ENCODE results near the gene CCDC141.

The CCDC141 gene

DNA sequence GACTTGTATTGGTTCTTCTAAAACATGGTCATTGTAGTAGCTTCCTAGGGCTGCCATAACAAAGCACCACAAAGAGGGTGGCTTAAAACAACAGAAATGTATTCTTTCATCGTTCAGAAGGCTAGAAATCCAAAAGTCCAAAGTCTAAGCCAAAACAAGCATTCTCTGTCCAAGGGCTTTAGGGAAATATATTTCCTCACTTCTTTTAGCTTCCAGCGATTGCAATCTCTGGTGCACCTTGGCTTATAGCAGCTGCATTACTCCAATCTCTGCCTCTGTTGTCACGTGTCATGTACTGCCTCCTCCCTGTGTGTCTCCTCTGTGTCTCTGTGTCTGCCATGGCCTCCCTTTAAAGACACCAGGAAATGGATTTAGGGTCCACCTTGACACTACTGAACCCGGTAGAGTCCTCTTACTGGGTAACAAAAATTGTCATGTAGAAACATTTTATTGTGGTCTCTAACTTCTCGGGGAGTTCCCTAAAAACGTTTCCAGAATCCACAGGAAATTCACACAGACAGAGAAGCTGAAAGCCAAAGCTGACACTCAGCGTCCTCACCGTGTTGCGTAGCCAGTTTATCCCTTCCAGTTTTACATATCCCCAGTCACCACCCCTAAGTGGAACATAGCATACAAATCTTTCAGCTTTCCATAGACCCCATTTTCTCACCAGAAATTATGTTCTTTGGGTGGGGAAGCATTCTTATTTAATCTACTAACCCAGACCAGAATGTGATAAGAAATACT, 222.0 kb downstream of the CCDC141 start:
- no peak for DNase-seq (ENCODE audit: low read depth)

DNA sequence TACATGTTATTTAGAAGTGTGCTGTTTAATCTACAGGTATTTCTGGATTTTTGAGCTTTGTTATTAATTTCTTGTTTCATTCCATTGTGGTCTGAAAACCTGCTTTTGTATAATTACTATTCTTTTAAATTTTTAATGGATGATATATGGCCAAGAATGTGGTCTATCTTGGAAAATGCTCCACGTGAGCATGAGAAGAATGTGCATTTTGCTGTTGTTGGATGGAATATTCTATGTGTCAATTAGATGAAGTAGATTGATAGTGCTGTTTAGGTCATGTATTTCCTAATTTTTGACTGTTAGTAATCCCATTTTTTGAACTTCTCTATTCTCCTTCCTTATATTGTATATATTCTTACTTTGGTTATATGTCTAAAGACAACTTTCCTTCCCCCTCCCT, 222.8 kb downstream of the CCDC141 start:
- no peak for DNase-seq (ENCODE audit: low read depth)

DNA sequence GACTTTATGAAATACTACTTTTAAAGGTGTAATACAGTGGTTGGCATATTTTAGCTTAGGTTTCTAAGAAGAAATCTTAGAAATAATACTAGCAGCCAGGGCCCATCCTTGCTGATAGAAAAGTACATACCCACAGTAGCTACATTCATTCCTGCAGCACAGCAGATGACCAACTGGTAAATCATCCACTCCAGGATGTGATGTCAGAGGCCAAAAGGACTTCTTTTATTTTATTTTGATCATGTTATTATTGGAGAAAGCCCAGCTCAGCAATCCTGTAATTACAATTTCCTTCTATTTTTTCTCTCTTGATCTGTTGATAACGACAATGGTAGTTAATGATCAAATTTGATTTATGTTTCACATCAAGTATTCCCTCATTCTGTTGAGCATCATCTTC, 224.8 kb downstream of the CCDC141 start:
- no peak for DNase-seq (ENCODE audit: low read depth)

GRCh38 chr2:178824181-178824580, 225.8 kb downstream of the CCDC141 start:
- no peak for DNase-seq (ENCODE audit: low read depth)

DNA sequence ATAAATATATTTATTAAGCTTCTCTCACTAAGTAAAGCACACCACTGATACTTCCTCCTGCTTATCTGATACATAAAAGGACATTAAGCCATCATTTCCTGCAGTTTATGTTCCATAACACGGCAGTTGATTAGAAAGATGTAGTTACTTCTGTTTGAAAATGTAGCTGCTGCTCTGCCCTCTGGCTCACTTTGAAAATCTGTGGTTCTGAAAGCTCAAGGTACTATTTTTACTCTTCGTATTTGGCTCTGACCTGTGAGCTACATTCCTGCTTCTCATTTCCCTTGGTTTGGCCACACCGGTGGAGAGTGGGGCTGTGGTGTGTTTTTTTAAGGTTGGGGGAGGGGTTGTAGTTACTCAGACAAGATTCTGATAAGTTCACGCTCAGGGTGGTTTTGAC, 229.9 kb downstream of the CCDC141 start:
- no peak for DNase-seq (ENCODE audit: low read depth)

DNA sequence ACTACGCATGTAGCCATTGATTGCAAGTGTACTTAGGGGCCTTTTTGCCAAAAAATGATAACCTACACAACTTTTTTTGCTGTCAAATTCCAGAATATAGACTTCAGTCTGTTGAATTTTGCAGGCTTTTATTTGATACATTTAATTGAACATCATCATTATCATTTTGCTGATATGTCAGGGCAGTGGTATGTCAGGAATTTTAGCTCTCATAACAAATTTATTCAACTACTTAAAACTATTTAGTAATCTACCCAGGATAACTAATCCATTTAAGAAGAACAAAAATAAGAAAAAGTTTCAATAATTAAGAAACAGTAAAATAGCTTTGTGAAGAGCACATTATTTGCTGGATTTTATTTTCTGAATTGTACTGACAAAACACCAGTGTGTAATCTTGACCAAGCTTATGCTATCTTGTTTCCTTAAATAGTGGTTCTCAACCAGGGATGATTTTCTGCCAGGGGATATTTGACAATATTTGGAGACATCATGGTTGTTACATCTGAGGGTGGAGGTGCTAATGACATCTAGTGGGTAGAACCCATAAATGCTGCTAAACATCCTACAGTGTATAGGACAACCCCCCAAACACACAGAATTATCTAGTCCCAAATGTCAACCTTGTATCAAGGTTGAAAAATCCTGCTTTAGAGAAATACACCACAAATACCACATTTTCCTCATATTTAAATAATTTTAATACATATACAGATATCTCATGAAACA, 230.6 kb downstream of the CCDC141 start:
- no peak for DNase-seq (ENCODE audit: low read depth)

DNA sequence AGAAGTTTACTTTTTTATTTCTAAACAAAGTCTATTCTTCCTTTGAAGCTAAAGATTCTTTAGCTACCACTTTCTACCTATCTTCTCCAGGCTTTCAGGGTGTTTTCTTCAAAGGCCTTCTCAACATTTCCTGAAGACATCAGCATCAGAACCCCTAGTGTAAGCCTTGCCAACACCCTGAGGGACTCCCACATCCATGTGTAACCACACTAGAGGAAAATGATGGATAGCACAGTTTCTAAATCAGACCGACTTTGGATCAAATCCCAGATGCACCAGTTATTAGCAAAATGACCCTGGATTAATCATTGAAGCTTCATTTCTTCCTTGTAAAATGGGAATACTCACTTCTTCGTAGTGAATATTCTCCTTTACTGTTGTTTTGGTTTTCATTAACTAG, 238.0 kb downstream of the CCDC141 start:
- DNase-seq (ENCODE audit: low read depth): no peak

DNA sequence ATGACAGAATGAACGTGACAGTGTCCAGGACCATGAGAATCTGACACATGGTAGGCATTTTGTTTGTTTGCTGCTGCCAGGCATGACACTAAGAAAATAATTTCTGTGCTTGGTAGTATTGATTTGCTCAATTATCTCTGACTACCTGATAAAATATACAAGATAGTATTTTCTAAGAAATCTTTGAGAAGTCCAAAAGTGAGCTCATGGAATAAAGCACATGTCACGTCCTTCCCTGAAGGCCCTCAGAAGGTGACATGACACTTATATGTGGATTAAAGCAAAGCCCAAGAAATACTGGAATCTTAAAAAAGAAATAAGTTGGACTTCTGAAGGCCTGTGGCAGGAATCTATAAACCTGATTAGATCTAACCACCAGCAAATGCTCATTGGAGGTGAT, 238.9 kb downstream of the CCDC141 start:
- no peak for DNase-seq (ENCODE audit: low read depth)

GRCh38 chr2:178810422-178810821, 239.5 kb downstream of the CCDC141 start:
- DNase-seq (ENCODE audit: low read depth): no peak

DNA sequence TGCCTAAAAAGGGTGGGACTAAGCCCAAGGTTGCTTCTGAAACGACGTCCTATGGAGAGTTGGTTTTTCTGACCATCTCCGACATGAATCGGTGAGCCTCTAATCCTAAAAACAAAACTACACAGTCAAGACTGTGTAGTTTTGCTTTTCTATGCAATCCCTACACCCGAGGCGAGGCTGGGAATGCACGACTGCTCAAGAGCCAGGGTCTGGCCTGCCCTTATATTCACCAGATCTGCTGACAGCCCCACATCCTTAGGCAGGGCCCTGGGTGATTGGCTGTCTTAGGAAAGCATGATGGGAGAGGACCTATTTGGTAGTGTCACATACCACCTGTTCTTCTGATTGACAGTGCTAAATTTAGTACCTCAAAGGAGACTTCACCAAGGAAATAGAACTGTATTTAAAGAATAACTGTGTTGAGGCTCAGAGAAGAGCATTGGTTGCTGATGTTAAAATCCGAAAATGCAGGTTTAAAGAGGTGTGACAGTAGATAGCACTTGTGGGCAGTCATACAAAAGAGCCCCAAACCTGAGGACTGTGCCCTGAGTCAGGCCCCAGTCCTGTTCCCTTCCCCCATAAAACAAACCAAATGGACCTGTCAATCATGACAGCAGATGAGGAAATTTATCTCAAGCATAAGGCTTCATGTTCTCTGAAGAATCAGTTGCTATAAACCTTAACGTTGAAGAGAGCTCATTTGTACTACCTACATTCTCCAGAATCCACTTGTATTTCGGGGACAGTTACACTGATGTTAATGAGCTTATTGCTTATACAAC, 242.5 kb downstream of the CCDC141 start, which contains the start of gene TTN:
Gene TTN, minus strand, starts transcription at position 197 of the 782 bp plus-strand sequence. CDS start 2,781 bp downstream, outside the sequence.
- DNase-seq (ENCODE audit: low read depth): no peak

GRCh38 chr2:178806543-178806942, 243.4 kb downstream of the CCDC141 start:
- no peak for DNase-seq (ENCODE audit: low read depth)

DNA sequence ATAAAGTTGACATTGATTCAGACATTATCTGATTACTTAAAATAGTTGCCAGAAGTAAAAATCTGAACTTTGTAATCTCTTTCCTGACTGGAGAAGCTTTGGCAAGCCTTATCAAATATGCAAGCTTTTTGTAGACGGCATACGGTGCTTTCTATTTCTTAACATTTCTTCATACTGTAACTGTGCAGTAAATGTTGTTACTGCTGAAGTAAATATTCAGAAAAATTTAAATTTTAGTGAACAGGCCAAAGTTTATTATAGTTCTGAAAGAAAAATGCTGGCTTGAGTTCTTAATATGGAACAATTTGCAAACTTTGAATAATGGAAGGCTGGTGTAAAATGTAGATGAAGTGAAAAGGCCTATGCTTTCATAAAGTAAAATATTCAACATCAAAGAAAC, 244.5 kb downstream of the CCDC141 start:
- DNase-seq (ENCODE audit: low read depth): no peak

GRCh38 chr2:178804791-178805190, 245.1 kb downstream of the CCDC141 start:
- DNase-seq (ENCODE audit: low read depth): no peak

DNA sequence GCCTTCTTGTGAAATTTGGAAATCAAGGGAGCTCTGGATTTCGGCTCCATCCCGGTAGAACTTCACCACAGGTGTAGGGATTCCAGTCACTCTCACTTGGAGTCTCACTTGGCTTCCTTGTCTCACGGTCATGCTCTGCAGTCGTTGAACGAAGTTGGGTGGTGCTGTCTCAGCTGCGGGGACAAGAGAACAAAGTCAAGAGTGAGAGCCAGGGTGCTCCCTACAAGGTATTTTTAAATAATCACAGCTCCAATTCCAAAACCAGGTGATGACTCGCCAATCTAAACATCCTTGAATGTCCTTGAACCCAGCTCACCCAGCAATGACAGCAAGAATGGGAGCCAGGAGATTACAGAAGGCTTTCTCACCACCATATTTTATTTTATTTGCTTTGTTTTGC, 249.4 kb downstream of the CCDC141 start:
- DNase-seq (ENCODE audit: low read depth): no peak

GRCh38 chr2:178799305-178799704, 250.6 kb downstream of the CCDC141 start:
- DNase-seq (ENCODE audit: low read depth): no peak

DNA sequence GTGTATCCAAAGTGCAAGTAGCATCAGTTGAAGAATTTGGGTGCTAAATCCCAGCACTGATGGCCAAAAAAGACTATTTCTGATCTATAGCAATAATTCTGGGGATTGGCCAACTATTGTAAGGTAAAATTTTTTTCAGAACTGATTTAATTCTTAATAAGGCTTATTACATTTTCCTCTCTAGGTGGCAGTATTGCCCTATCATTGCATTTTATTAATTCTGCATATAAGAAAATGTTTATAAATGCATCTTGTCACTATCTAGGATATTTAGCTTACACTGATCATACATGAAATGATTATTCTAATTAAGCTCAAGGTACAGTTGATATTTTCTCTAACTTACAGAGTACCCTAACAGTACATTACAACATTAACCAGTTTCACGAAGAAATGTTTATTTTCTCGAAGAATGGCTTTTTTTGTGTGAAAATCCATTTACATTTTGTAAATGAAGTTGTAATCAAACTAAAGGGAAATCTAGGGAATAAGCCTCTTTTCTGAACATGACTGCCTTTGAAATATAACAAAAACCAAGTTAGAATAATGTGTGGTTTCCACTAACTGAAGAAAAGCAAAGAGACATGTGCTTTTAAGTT, 253.8 kb downstream of the CCDC141 start:
- DNase-seq (ENCODE audit: low read depth): peak; percentile 41

DNA sequence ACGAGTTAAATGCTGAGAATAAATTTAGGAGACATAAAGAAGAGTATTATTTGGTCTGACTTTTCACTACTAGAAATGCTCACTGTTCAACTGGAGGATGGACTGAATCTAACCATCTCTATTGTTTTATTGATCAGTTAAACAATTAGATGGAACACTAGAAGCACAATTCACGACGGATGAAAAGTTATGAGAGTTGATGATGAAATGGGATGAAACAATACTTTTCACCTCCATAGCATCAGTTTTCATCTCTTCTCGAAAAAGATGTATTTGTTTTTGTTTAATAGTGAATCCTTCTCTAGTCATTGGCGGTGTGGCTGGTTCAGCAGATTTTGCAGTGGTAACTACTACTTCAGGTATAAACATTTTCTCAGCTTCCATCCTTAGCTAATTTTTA, 262.0 kb downstream of the CCDC141 start:
- no peak for DNase-seq (ENCODE audit: low read depth)

GRCh38 chr2:178787155-178787554, 262.8 kb downstream of the CCDC141 start:
- DNase-seq (ENCODE audit: low read depth): no peak

GRCh38 chr2:178783889-178784288, 266.0 kb downstream of the CCDC141 start:
- no peak for DNase-seq (ENCODE audit: low read depth)

DNA sequence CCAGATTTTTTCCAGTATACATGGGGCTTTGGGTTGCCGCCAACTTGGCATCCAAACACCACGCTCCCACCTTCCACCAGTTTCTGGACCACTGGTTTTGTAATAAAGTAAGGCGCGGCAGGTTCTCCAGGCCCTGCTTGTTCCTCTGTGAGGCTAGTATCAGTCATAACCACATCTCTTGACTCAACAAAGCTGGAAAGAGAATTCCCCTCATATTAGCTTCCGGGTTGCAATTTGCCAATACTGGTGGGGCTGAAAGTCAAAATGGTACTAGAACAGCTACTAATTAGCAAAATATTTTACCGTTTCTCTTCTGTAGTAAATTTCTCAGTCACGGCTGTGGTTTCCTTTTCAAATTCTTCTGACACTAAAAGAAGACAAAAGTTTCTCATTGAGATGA, 267.7 kb downstream of the CCDC141 start:
- no peak for DNase-seq (ENCODE audit: low read depth)
